Right lobe of liver (tissue), 6 donors: ENCODE results near the gene UVRAG. TPM values are rescaled to one million over a fixed set of nuclear protein-coding genes. Genes with fewer than 3 reads are reported as not detected.

Source experiments
- ATAC-seq, 4 donors: fragments of 200-7000 bp; cut with Tn5 transposase; one replicate each; pipeline ENCODE4 v1.9.1; 2020; ENCODE audit warnings: mild to moderate bottlenecking in 4 of 4, moderate library complexity in 4 of 4
- DNase-seq, 3 donors: peaks; one replicate each; pipeline ENCODE4 v3.0.0-alpha.2; 2020
- H3K27ac ChIP-seq, 3 donors: fragments of 200-600 bp; one replicate each; pipeline ENCODE4 v1.8.0; 2022
- H3K27me3 ChIP-seq, 2 donors: fragments of 200-600 bp; one replicate each; pipeline ENCODE4 v1.8.0; 2022
- H3K36me3 ChIP-seq, 4 donors: fragments of 200-600 bp; sonication (generic) in 1 of 4; one replicate each; pipeline versions ENCODE4 v1.5.1 to v1.8.0; 2017 to 2022; ENCODE audit warnings: control low read depth in 1 of 4
- H3K4me1 ChIP-seq, 4 donors: fragments of 200-600 bp; sonication (generic) in 1 of 4; one replicate each; pipeline versions ENCODE4 v1.5.1 to v1.8.0; 2017 to 2022; ENCODE audit warnings: control low read depth in 1 of 4
- H3K4me3 ChIP-seq, 3 donors: fragments of 200-600 bp; one replicate each; pipeline ENCODE4 v1.8.0; 2022
- H3K9me3 ChIP-seq, 4 donors: fragments of 200-600 bp; sonication (generic) in 1 of 4; one replicate each; pipeline versions ENCODE4 v1.5.1 to v1.8.0; 2017 to 2022; ENCODE audit warnings: control low read depth in 1 of 4
- CTCF ChIP-seq, 4 donors: fragments of 200-600 bp in 3 of 4; fragments of 450-650 bp in 1 of 4; IDR thresholded peaks; one replicate each; pipeline versions ENCODE4 v1.5.1 to v1.8.0; 2016 to 2022; ENCODE audit warnings: antibody characterized with exemption in 4 of 4, mild to moderate bottlenecking in 2 of 4
- POLR2A ChIP-seq: fragments of 450-650 bp; IDR thresholded peaks from one replicate; pipeline ENCODE4 v1.6.1; 2017; ENCODE audit warnings: antibody characterized with exemption, mild to moderate bottlenecking
- WGBS: methylation state at CpG from one replicate; pipeline ENCODE4 v1.1.6; 2018; ENCODE audit warnings: low coverage, low lambda C conversion rate; ENCODE audit not compliant: insufficient coverage; ENCODE audit errors: missing lambda C conversion rate; 5-methylcytosine and 5-hydroxymethylcytosine counted together
- intact Hi-C, 2 donors: fragments of 100-400 bp; cut with DNase I; formaldehyde crosslinking; loops; one replicate each; pipeline versions ENCODE4 v1.11.2 to v1.14.1; 2022
- total RNA-seq, 6 experiments: library from RNA; depleted of rRNA in 2 of 6; stranded (reverse); fragments of >200 nt in 2 of 6; fragmentation: NEBNext Ultra II Directional in 3 of 6; extraction: Animal tissue kit (Norgen Biotek cat#: 25700) in 3 of 6; gene quantifications; one replicate each; pipeline versions ENCODE4 v1.1.0 to v1.2.4, GENCODE V29; 2016 to 2023
- donor health status: DM: no; HTN: yes; CAD: no.
- donor health status: DM: no; HTN: no; CAD: no.
- donor health status: DM: no; HTN: no; CAD: no.
- donor health status: DM: no; HTN: yes; CAD: no.
- donor health status: DM: no; HTN: yes; CAD: no.

The UVRAG gene
- total RNA-seq, 6 experiments from 2014 or later = 8.8 to 12.6 (median 10.3) TPM

- ATAC-seq = no peak
- 85% methylated on average over 6 of the region's 6 CpGs for WGBS
- no peak overlapping the region for H3K4me3 ChIP-seq
- intact Hi-C loops = no loop called here
- H3K36me3 ChIP-seq = no peaks in the 10 kb centered on the region
- H3K9me3 ChIP-seq = no peaks in the 10 kb centered on the region
- no peaks in the 10 kb centered on the region for H3K27me3 ChIP-seq
- TF ChIP-seq POLR2A (no peak), CTCF (IDR thresholded peaks at IDR 0.05) (no peak)
- peaks cover 0 to 12% (median 4%) of the 10 kb centered on the region in 4 donors for H3K4me1 ChIP-seq
- no peak overlapping the region for H3K27ac ChIP-seq
- DNase-seq = no peak
Observed at GRCh38 chr11:76148231-76148630, 333.2 kb downstream of the UVRAG start.

GRCh38 chr11:76148941-76149613 is 334.1 kb downstream of the UVRAG start:
- WGBS = 86% methylated on average over 15 of the region's 17 CpGs
- peaks cover 0 to 12% (median 4%) of the 10 kb centered on the region in 4 donors for H3K4me1 ChIP-seq
- ATAC-seq (no peak), DNase-seq (peak in 1 of 3 donors; percentile 39)
- intact Hi-C loops = no loop called here
- H3K27me3 ChIP-seq = no peaks in the 10 kb centered on the region
- no peak overlapping the region for H3K27ac ChIP-seq
- H3K36me3 ChIP-seq = no peaks in the 10 kb centered on the region
- TF ChIP-seq CTCF (IDR thresholded peaks at IDR 0.05) (no peak), POLR2A (no peak)
- H3K9me3 ChIP-seq = no peaks in the 10 kb centered on the region
- no peak overlapping the region for H3K4me3 ChIP-seq

GRCh38 chr11:76149713-76150112 is 334.7 kb downstream of the UVRAG start:
- ATAC-seq (no peak), DNase-seq (no peak)
- no peaks in the 10 kb centered on the region for H3K9me3 ChIP-seq
- H3K4me1 ChIP-seq = peaks cover 0 to 12% (median 4%) of the 10 kb centered on the region in 4 donors
- TF ChIP-seq CTCF (IDR thresholded peaks at IDR 0.05) (no peak), POLR2A (no peak)
- H3K27me3 ChIP-seq = no peaks in the 10 kb centered on the region
- H3K27ac ChIP-seq = no peak overlapping the region
- 95% methylated on average over 3 of the region's 6 CpGs for WGBS
- intact Hi-C loops = loop anchor here in 1 of 2 donors (10.0 kb wide), 1 partner anchor 255 kb away; no protein-coding TSS in a partner anchor
- no peak overlapping the region for H3K4me3 ChIP-seq
- no peaks in the 10 kb centered on the region for H3K36me3 ChIP-seq

GRCh38 chr11:76150141-76150540 is 335.1 kb downstream of the UVRAG start:
- 77% methylated on average over 3 of the region's 4 CpGs for WGBS
- Histone ChIP-seq H3K9me3 (no peaks in the 10 kb centered on the region), H3K27ac (no peak overlapping the region), H3K4me3 (no peak overlapping the region), H3K27me3 (no peaks in the 10 kb centered on the region), H3K4me1 (peaks cover 0 to 12% (median 4%) of the 10 kb centered on the region in 4 donors), H3K36me3 (no peaks in the 10 kb centered on the region)
- no peak for TF ChIP-seq CTCF (IDR thresholded peaks at IDR 0.05)
- TF ChIP-seq POLR2A = no peak
- intact Hi-C loops = loop anchor here in 1 of 2 donors (10.0 kb wide), 1 partner anchor 255 kb away; no protein-coding TSS in a partner anchor
- DNase-seq (no peak), ATAC-seq (no peak)
